ENCODE results near the gene BMPR1A. TPM values are rescaled to one million over a fixed set of nuclear protein-coding genes. Genes with fewer than 3 reads are reported as not detected.

The BMPR1A gene
- total RNA-seq, 2 donors from 2014 or later = 69.4 to 96.4 TPM

DNA sequence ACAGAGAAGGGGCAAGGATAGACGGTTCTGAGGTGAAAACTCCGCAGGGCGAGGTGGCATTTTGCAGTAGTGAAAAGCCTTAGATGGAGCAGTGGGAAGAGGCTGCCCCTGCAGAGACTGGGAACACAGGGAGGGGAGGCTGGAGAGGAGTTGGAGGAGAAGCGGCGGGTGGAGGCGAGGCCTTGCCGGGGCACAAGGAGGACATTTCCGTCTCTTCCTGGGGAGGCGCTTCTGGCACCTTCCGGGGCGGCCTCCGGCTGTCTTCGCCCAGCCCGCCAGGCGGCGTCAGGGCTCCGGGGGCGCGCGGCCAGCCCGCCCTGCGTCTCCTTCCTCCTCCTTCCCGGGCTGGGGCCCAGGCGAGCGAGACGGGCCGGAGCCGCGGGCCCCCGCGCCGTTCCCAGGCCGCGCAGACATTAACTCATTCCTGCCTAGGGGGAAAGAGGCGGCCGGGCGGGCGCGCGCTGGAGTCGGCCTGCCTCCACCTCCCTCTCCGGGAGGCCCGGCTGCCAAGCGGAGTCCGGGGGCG, 45.4 kb upstream of the BMPR1A start:
- Mint-ChIP-seq H3K9me3 (no peaks in the 10 kb centered on the region), H3K27ac (peak overlapping the region; percentile 35), H3K4me3 (peak overlapping the region; percentile 67), H3K27me3 (ENCODE audit: insufficient read depth) (peaks cover 1% of the 10 kb centered on the region), H3K36me3 (ENCODE audit: low read depth) (no peaks in the 10 kb centered on the region), H3K4me1 (peaks cover 32% of the 10 kb centered on the region)
- TF ChIP-seq CTCF (conservative IDR thresholded peaks at IDR 0.05) = peak; percentile 95
- no peaks in the 10 kb centered on the region for H3K4me1 ChIP-seq (ENCODE audit: control insufficient read depth, insufficient read depth, low read length)
- H3K4me3 ChIP-seq (ENCODE audit: low read length) = peak overlapping the region; percentile 58
- no peaks in the 10 kb centered on the region for H3K9me3 ChIP-seq (ENCODE audit: control insufficient read depth, low read length)
- peak overlapping the region; percentile 78 for H3K27ac ChIP-seq (ENCODE audit: low read depth, low read length)
- DNase-seq = peak; percentile 96
- 7 to 52% methylated on average over 5 to 46 of the region's 46 CpGs for WGBS, 2 experiments (ENCODE audit: insufficient coverage in 1 of 2, insufficient read length in 1 of 2)
- H3K36me3 ChIP-seq (ENCODE audit: control insufficient read depth, insufficient read depth, low read length) = no peaks in the 10 kb centered on the region
- peak overlapping the region; percentile 53 for H3K9ac ChIP-seq (ENCODE audit: extremely low read depth, low read length, poor library complexity, severe bottlenecking)
- no peaks in the 10 kb centered on the region for H3K27me3 ChIP-seq (ENCODE audit: control insufficient read depth, insufficient read depth, low read length, poor library complexity, severe bottlenecking)

DNA sequence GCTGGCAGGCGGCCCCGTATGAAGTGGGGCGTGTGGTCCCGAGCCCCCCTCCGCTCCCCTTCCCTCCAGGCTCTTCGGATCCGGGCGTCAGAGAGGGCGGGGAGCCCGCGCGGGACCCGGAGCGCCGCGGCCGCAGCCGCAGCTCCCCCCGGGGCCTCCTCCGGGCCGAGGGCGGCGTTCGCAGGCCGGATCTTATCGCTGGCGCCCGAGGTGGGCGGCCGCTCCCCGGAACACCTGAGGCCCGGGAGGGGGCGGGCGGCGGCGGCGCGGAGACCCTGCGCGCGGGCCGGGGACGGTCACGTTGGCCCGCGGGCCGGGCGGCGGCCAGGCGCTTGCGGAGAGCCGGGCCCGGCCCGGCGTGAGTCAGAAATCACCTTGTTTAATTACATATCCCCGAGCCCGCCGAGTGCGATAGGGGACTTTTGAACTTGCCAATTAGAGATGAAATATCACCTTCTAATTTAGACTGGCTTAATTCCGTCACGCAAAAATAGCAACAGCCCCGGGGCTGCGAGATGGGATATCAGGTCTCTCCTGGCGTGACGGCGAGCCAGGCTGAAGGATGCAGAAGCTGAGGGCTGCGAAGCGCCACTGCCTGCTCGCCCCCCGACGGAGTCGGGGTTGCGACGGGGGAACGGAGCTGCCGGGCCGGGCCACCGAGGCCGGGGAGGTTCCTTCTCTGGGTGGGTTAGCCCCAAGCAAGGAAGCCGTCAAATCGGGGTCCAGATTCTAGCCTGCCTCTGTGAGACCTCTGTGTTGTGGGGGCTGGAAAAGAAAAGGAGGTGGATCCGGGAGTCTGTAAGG, 44.7 kb upstream of the BMPR1A start:
- peak overlapping the region; percentile 97 for H3K27ac Mint-ChIP-seq
- DNase-seq = peak; percentile 84
- Histone ChIP-seq H3K36me3 (ENCODE audit: control insufficient read depth, insufficient read depth, low read length) (no peaks in the 10 kb centered on the region), H3K27me3 (ENCODE audit: control insufficient read depth, insufficient read depth, low read length, poor library complexity, severe bottlenecking) (no peaks in the 10 kb centered on the region), H3K4me3 (ENCODE audit: low read length) (peak overlapping the region; percentile 76), H3K9ac (ENCODE audit: extremely low read depth, low read length, poor library complexity, severe bottlenecking) (peak overlapping the region; percentile 53), H3K4me1 (ENCODE audit: control insufficient read depth, insufficient read depth, low read length) (no peaks in the 10 kb centered on the region), H3K9me3 (ENCODE audit: control insufficient read depth, low read length) (no peaks in the 10 kb centered on the region), H3K27ac (ENCODE audit: low read depth, low read length) (peak overlapping the region; percentile 78)
- no peaks in the 10 kb centered on the region for H3K36me3 Mint-ChIP-seq (ENCODE audit: low read depth)
- 4 to 9% methylated on average over 11 to 81 of the region's 82 CpGs for WGBS, 2 experiments (ENCODE audit: insufficient coverage in 1 of 2, insufficient read length in 1 of 2)
- peaks cover 30% of the 10 kb centered on the region for H3K4me1 Mint-ChIP-seq
- peak overlapping the region; percentile 67 for H3K4me3 Mint-ChIP-seq
- TF ChIP-seq CTCF (conservative IDR thresholded peaks at IDR 0.05) = no peak
- H3K27me3 Mint-ChIP-seq (ENCODE audit: insufficient read depth) = peaks cover 1% of the 10 kb centered on the region
- no peaks in the 10 kb centered on the region for H3K9me3 Mint-ChIP-seq

DNA sequence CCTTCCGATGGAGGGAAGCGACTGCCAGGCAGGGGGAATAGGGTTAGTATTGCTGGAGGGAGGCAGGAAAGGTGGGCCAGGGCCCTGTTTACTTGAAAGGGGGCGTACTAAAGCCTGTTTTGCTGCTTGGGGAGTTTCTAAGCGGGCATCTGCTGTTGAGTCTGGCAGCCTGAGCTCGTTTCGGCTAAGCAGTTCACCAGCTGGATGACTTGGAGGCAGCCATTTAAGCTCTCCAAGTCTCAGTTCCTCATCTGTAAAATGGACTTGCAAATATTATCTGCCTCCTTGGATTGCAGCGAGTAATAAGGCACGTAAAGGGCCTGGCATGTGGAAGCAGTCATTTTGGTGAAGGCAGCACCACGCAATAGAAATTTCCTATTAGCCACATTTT, 44.1 kb upstream of the BMPR1A start:
- Histone ChIP-seq H3K9me3 (ENCODE audit: control insufficient read depth, low read length) (no peaks in the 10 kb centered on the region), H3K4me1 (ENCODE audit: control insufficient read depth, insufficient read depth, low read length) (no peaks in the 10 kb centered on the region), H3K27me3 (ENCODE audit: control insufficient read depth, insufficient read depth, low read length, poor library complexity, severe bottlenecking) (no peaks in the 10 kb centered on the region), H3K4me3 (ENCODE audit: low read length) (peak overlapping the region; percentile 76), H3K27ac (ENCODE audit: low read depth, low read length) (no peak overlapping the region), H3K9ac (ENCODE audit: extremely low read depth, low read length, poor library complexity, severe bottlenecking) (peak overlapping the region; percentile 29), H3K36me3 (ENCODE audit: control insufficient read depth, insufficient read depth, low read length) (no peaks in the 10 kb centered on the region)
- Mint-ChIP-seq H3K4me3 (peak overlapping the region; percentile 67), H3K9me3 (no peaks in the 10 kb centered on the region), H3K27ac (peak overlapping the region; percentile 97), H3K27me3 (ENCODE audit: insufficient read depth) (peaks cover 1% of the 10 kb centered on the region), H3K36me3 (ENCODE audit: low read depth) (no peaks in the 10 kb centered on the region), H3K4me1 (peaks cover 30% of the 10 kb centered on the region)
- DNase-seq = no peak
- TF ChIP-seq CTCF (conservative IDR thresholded peaks at IDR 0.05) = no peak
- WGBS, 2 experiments (ENCODE audit: insufficient coverage in 1 of 2, insufficient read length in 1 of 2) = 61 to 64% methylated on average over 7 to 9 of the region's 9 CpGs
